Ishikawa (cell line): Measurements from ENCODE around the gene PPFIBP2.

Source experiments
- CEBPB ChIP-seq: IDR thresholded peaks from 2 replicates; pipeline ENCODE4 v1.6.1; 2012
- CREB1 ChIP-seq: IDR thresholded peaks from 2 replicates; pipeline ENCODE4 v1.6.1; 2012; ENCODE audit warnings: low read depth
- EP300 ChIP-seq: IDR thresholded peaks from 2 replicates; pipeline ENCODE4 v1.6.1; 2012; ENCODE audit warnings: borderline replicate concordance
- FOXM1 ChIP-seq: IDR thresholded peaks from 2 replicates; pipeline ENCODE4 v1.6.1; 2012; ENCODE audit warnings: low read depth, borderline replicate concordance
- MAX ChIP-seq: IDR thresholded peaks from 2 replicates; pipeline ENCODE4 v1.6.1; 2012
- RAD21 ChIP-seq: IDR thresholded peaks from 2 replicates; pipeline ENCODE4 v1.6.1; 2012; ENCODE audit warnings: low read depth
- TAF1 ChIP-seq: IDR thresholded peaks from 2 replicates; pipeline ENCODE4 v1.6.1; 2012; ENCODE audit warnings: low read depth, mild to moderate bottlenecking
- YY1 ChIP-seq: IDR thresholded peaks from 2 replicates; pipeline ENCODE4 v1.6.1; 2012; ENCODE audit warnings: low read depth

DNA sequence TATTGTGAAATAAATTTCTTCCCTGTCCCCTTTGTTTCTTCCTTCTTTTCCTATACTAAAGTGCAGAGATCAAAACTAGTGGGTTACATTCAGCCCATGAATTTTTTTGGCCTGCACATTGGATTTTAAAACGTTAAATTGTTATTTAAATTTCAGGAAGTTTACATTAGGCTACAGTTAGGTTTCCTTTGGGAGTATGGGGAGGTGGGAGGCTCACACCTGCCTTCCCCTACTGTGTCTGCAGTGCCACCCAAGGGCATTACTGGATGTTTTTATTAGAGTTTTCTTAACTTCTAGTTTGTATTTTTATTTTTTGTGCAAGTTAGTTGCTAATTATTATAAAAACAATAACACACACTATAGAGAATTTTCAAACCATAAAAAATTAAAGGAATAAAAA, 107.8 kb downstream of the PPFIBP2 start:
- TF ChIP-seq RAD21 (no peak), MAX (no peak), CREB1 (no peak), EP300 (no peak), YY1 (no peak), CEBPB (no peak), TAF1 (no peak), FOXM1 (no peak)
